WTC11 (cell line): ENCODE measurements around the gene NUP214. TPM values are rescaled to one million over a fixed set of nuclear protein-coding genes. Genes with fewer than 3 reads are reported as not detected.

ENCODE experiments used
- ATAC-seq: fragments of 200-7000 bp; cut with Tn5 transposase; 2 replicates; pipeline ENCODE4 v1.10.0; 2021; ENCODE audit warnings: mild to moderate bottlenecking, moderate library complexity
- CTCF ChIA-PET: fragments of 300-600 bp; sonication (Branson Sonifier 250); formaldehyde crosslinking; loops from one replicate; lab custom pipeline; 2021; ENCODE audit warnings: antibody characterized with exemption; lab: Charles Lee
- POLR2A ChIA-PET: fragments of 350-600 bp; sonication (Branson Sonifier 250); formaldehyde crosslinking; loops from one replicate; lab custom pipeline; 2021; ENCODE audit warnings: antibody characterized with exemption; lab: Charles Lee
- DNase-seq: peaks from one replicate; pipeline ENCODE4 v3.0.0; 2021; ENCODE audit warnings: low spot score
- H3K27ac Mint-ChIP-seq: 2 replicates; pipeline ENCODE4 v1.8.0; 2021; ENCODE audit warnings: mixed read lengths
- H3K27me3 Mint-ChIP-seq: 2 replicates; pipeline ENCODE4 v1.8.0; 2021; ENCODE audit warnings: low read depth, mild to moderate bottlenecking, moderate library complexity, mixed read lengths
- H3K36me3 Mint-ChIP-seq: 2 replicates; pipeline ENCODE4 v1.8.0; 2021; ENCODE audit warnings: mixed read lengths
- H3K4me1 Mint-ChIP-seq: 2 replicates; pipeline ENCODE4 v1.8.0; 2022; ENCODE audit warnings: mixed read lengths
- H3K4me3 Mint-ChIP-seq: 2 replicates; pipeline ENCODE4 v1.8.0; 2021; ENCODE audit warnings: mild to moderate bottlenecking, moderate library complexity, mixed read lengths
- H3K9me3 Mint-ChIP-seq: 2 replicates; pipeline ENCODE4 v1.8.0; 2021; ENCODE audit warnings: mixed read lengths
- ETV6 ChIP-seq: sonication (generic); formaldehyde crosslinking; IDR thresholded peaks from 2 replicates; pipeline ENCODE4 v1.8.1; 2022; ENCODE audit warnings: mild to moderate bottlenecking, missing genetic modification reagents
- FOXJ3 ChIP-seq: sonication (generic); formaldehyde crosslinking; IDR thresholded peaks from 2 replicates; pipeline ENCODE4 v1.9.0; 2021; ENCODE audit warnings: missing genetic modification reagents, mild to moderate bottlenecking, borderline replicate concordance
- GTF2I ChIP-seq: fragments of 250-450 bp; sonication (Bioruptor Pico); conservative IDR thresholded peaks from 2 replicates; pipeline ENCODE4 v1.4.0; 2021; ENCODE audit warnings: mild to moderate bottlenecking
- IRF2 ChIP-seq: sonication (generic); formaldehyde crosslinking; IDR thresholded peaks from 2 replicates; pipeline ENCODE4 v1.8.0; 2022; ENCODE audit warnings: low read depth, missing genetic modification reagents, borderline replicate concordance
- MYBL2 ChIP-seq: sonication (generic); formaldehyde crosslinking; IDR thresholded peaks from 2 replicates; pipeline ENCODE4 v1.8.1; 2023; ENCODE audit warnings: mild to moderate bottlenecking, moderate library complexity, missing genetic modification reagents
- NFATC4 ChIP-seq: fragments of 250-450 bp; sonication (Bioruptor Pico); IDR thresholded peaks from 2 replicates; pipeline ENCODE4 v1.9.0; 2021; ENCODE audit warnings: mild to moderate bottlenecking
- NFE2L1 ChIP-seq: sonication (generic); formaldehyde crosslinking; IDR thresholded peaks from 2 replicates; pipeline ENCODE4 v1.8.1; 2023; ENCODE audit warnings: missing genetic modification reagents
- NR1H2 ChIP-seq: sonication (generic); formaldehyde crosslinking; IDR thresholded peaks from 2 replicates; pipeline ENCODE4 v1.9.0; 2021; ENCODE audit warnings: mild to moderate bottlenecking, moderate library complexity, missing genetic modification reagents
- RELA ChIP-seq: sonication (generic); formaldehyde crosslinking; IDR thresholded peaks from 2 replicates; pipeline ENCODE4 v1.8.1; 2022; ENCODE audit warnings: missing genetic modification reagents, mild to moderate bottlenecking, borderline replicate concordance
- SMAD3 ChIP-seq: sonication (generic); formaldehyde crosslinking; IDR thresholded peaks from 2 replicates; pipeline ENCODE4 v1.8.0; 2022; ENCODE audit warnings: missing genetic modification reagents, mild to moderate bottlenecking, borderline replicate concordance
- SP1 ChIP-seq: sonication (generic); formaldehyde crosslinking; conservative IDR thresholded peaks from 2 replicates; pipeline ENCODE4 v1.8.1; 2022; ENCODE audit warnings: missing genetic modification reagents
- TP53 ChIP-seq: sonication (generic); formaldehyde crosslinking; IDR thresholded peaks from 2 replicates; pipeline ENCODE4 v1.8.1; 2023; ENCODE audit warnings: mild to moderate bottlenecking, missing genetic modification reagents
- ZNF219 ChIP-seq: sonication (generic); formaldehyde crosslinking; IDR thresholded peaks from 2 replicates; pipeline ENCODE4 v1.8.0; 2023; ENCODE audit warnings: missing genetic modification reagents, mild to moderate bottlenecking, borderline replicate concordance
- ZNF317 ChIP-seq: sonication (generic); formaldehyde crosslinking; IDR thresholded peaks from 2 replicates; pipeline ENCODE4 v1.8.1; 2023; ENCODE audit warnings: low read depth, mild to moderate bottlenecking, moderate library complexity, missing genetic modification reagents, borderline replicate concordance
- total RNA-seq: library from RNA; stranded (reverse); gene quantifications from 3 replicates; pipeline ENCODE4 v1.2.3, GENCODE V29; 2021
- TF ChIP-seq, protein P1 (sequence below): sonication (generic); formaldehyde crosslinking; IDR thresholded peaks from 2 replicates; pipeline ENCODE4 v1.8.1; 2022; ENCODE audit warnings: low read depth, mild to moderate bottlenecking, moderate library complexity, missing genetic modification reagents, borderline replicate concordance
- TF ChIP-seq, protein P2 (sequence below): sonication (generic); formaldehyde crosslinking; IDR thresholded peaks from 2 replicates; pipeline ENCODE4 v1.8.1; 2023; ENCODE audit warnings: mild to moderate bottlenecking, missing genetic modification reagents
- TF ChIP-seq, protein P3 (sequence below): sonication (generic); formaldehyde crosslinking; IDR thresholded peaks from 2 replicates; pipeline ENCODE4 v1.8.1; 2023; ENCODE audit warnings: mild to moderate bottlenecking, missing genetic modification reagents, moderate library complexity
- TF ChIP-seq, protein P4 (sequence below): fragments of 250-450 bp; sonication (Bioruptor Pico); IDR thresholded peaks from 2 replicates; pipeline ENCODE4 v2.1.2; 2022; ENCODE audit warnings: mild to moderate bottlenecking, moderate library complexity
- TF ChIP-seq, protein P5 (sequence below): sonication (generic); formaldehyde crosslinking; IDR thresholded peaks from 2 replicates; pipeline ENCODE4 v1.8.1; 2023; ENCODE audit warnings: mild to moderate bottlenecking, missing genetic modification reagents
- TF ChIP-seq, protein P6 (sequence below): fragments of 250-450 bp; sonication (Bioruptor Pico); IDR thresholded peaks from 2 replicates; pipeline ENCODE4 v1.9.0; 2021; ENCODE audit warnings: moderate library complexity, mild to moderate bottlenecking, inconsistent platforms, borderline replicate concordance
- TF ChIP-seq, protein P7 (sequence below): sonication (generic); formaldehyde crosslinking; IDR thresholded peaks from 2 replicates; pipeline ENCODE4 v1.8.1; 2022; ENCODE audit warnings: missing genetic modification reagents, borderline replicate concordance
- TF ChIP-seq, protein P8 (sequence below): fragments of 250-450 bp; sonication (Bioruptor Pico); IDR thresholded peaks from 2 replicates; pipeline ENCODE4 v1.9.0; 2021; ENCODE audit warnings: mild to moderate bottlenecking
- TF ChIP-seq, protein P9 (sequence below): fragments of 250-450 bp; sonication (Bioruptor Pico); IDR thresholded peaks from 2 replicates; pipeline ENCODE4 v1.9.0; 2021; ENCODE audit warnings: mild to moderate bottlenecking

NUP214 gene
- total RNA-seq, 1 experiment from 2014 or later: 41.8 TPM

DNA sequence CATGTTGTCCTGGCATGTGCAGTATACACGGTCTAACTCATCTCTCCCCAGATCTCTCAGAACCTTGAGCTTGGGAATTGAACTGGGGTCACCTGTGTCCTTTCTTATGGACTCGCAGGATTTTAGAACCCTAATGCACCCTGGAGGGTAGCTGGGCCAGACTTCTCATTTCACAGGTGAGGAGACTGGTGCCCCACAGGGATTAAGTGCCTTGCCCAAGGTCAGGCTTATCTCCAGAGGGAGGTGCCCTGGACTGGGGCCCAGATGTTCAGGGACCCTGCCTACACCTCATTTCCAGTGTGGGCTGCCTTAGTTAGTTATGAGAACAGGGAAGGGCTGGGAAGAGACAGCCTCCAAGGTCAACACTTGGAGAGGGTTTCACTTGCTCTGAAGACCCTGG lies 4.0 kb upstream of the NUP214 start:
- POLR2A ChIA-PET: no interaction called here
- TF ChIP-seq SP1 (no peak), FOXJ3 (CRISPR knock-in tag) (no peak), TP53 (CRISPR knock-in tag) (no peak), SMAD3 (CRISPR knock-in tag) (no peak), GTF2I (CRISPR knock-in tag) (no peak), IRF2 (CRISPR knock-in tag) (no peak), ZNF219 (CRISPR knock-in tag) (no peak), NFE2L1 (CRISPR knock-in tag) (no peak), NFATC4 (no peak), NR1H2 (no peak), MYBL2 (CRISPR knock-in tag) (no peak)
- TF ChIP-seq, protein P1, sequence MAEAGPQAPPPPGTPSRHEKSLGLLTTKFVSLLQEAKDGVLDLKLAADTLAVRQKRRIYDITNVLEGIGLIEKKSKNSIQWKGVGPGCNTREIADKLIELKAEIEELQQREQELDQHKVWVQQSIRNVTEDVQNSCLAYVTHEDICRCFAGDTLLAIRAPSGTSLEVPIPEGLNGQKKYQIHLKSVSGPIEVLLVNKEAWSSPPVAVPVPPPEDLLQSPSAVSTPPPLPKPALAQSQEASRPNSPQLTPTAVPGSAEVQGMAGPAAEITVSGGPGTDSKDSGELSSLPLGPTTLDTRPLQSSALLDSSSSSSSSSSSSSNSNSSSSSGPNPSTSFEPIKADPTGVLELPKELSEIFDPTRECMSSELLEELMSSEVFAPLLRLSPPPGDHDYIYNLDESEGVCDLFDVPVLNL: no peak
- TF ChIP-seq, protein P2, sequence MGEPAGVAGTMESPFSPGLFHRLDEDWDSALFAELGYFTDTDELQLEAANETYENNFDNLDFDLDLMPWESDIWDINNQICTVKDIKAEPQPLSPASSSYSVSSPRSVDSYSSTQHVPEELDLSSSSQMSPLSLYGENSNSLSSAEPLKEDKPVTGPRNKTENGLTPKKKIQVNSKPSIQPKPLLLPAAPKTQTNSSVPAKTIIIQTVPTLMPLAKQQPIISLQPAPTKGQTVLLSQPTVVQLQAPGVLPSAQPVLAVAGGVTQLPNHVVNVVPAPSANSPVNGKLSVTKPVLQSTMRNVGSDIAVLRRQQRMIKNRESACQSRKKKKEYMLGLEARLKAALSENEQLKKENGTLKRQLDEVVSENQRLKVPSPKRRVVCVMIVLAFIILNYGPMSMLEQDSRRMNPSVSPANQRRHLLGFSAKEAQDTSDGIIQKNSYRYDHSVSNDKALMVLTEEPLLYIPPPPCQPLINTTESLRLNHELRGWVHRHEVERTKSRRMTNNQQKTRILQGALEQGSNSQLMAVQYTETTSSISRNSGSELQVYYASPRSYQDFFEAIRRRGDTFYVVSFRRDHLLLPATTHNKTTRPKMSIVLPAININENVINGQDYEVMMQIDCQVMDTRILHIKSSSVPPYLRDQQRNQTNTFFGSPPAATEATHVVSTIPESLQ (CRISPR knock-in tag): no peak
- TF ChIP-seq, protein P3, sequence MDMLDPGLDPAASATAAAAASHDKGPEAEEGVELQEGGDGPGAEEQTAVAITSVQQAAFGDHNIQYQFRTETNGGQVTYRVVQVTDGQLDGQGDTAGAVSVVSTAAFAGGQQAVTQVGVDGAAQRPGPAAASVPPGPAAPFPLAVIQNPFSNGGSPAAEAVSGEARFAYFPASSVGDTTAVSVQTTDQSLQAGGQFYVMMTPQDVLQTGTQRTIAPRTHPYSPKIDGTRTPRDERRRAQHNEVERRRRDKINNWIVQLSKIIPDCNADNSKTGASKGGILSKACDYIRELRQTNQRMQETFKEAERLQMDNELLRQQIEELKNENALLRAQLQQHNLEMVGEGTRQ (CRISPR knock-in tag): no peak
- no peaks in the 10 kb centered on the region for H3K9me3 Mint-ChIP-seq
- ATAC-seq (no peak), DNase-seq (no peak)
- CTCF ChIA-PET: no interaction called here
- no peak overlapping the region for H3K27ac Mint-ChIP-seq
- no peak overlapping the region for H3K4me3 Mint-ChIP-seq
- H3K36me3 Mint-ChIP-seq: peaks cover 39% of the 10 kb centered on the region
- peaks cover 9% of the 10 kb centered on the region for H3K4me1 Mint-ChIP-seq
- peaks cover 3% of the 10 kb centered on the region; the same call in 1 of the 2 replicates for H3K27me3 Mint-ChIP-seq

DNA sequence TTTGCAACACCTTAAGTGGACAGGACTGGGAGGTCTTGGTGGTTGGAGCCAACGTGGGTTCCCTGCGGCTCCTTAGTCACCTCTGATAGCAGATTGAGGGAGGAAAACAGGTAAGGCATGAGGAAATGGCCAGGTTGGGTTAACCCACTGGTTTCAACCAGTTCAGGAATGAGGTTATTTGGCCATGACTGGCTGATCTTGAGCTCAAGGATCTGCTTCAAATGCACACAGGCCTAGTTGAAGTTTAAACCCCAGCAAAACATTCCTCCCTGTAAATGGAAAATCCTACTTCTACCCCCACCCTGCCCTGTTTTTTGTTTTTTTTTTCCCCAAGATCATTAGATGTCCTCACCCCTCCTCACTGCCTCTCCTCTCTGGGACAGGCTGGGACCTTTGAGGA lies 3.2 kb upstream of the NUP214 start:
- POLR2A ChIA-PET: no interaction called here
- CTCF ChIA-PET: no interaction called here
- no peak overlapping the region for H3K4me3 Mint-ChIP-seq
- H3K27me3 Mint-ChIP-seq: peaks cover 3% of the 10 kb centered on the region; the same call in 1 of the 2 replicates
- no peaks in the 10 kb centered on the region for H3K9me3 Mint-ChIP-seq
- H3K4me1 Mint-ChIP-seq: peaks cover 10% of the 10 kb centered on the region
- TF ChIP-seq, protein P4, sequence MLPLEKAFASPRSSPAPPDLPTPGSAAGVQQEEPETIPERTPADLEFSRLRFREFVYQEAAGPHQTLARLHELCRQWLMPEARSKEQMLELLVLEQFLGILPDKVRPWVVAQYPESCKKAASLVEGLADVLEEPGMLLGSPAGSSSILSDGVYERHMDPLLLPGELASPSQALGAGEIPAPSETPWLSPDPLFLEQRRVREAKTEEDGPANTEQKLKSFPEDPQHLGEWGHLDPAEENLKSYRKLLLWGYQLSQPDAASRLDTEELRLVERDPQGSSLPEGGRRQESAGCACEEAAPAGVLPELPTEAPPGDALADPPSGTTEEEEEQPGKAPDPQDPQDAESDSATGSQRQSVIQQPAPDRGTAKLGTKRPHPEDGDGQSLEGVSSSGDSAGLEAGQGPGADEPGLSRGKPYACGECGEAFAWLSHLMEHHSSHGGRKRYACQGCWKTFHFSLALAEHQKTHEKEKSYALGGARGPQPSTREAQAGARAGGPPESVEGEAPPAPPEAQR (CRISPR knock-in tag): no peak
- TF ChIP-seq, protein P5, sequence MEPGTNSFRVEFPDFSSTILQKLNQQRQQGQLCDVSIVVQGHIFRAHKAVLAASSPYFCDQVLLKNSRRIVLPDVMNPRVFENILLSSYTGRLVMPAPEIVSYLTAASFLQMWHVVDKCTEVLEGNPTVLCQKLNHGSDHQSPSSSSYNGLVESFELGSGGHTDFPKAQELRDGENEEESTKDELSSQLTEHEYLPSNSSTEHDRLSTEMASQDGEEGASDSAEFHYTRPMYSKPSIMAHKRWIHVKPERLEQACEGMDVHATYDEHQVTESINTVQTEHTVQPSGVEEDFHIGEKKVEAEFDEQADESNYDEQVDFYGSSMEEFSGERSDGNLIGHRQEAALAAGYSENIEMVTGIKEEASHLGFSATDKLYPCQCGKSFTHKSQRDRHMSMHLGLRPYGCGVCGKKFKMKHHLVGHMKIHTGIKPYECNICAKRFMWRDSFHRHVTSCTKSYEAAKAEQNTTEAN (CRISPR knock-in tag): no peak
- TF ChIP-seq ZNF317 (CRISPR knock-in tag) (no peak), ETV6 (no peak), RELA (CRISPR knock-in tag) (no peak), ZNF219 (CRISPR knock-in tag) (no peak)
- TF ChIP-seq, protein P6, sequence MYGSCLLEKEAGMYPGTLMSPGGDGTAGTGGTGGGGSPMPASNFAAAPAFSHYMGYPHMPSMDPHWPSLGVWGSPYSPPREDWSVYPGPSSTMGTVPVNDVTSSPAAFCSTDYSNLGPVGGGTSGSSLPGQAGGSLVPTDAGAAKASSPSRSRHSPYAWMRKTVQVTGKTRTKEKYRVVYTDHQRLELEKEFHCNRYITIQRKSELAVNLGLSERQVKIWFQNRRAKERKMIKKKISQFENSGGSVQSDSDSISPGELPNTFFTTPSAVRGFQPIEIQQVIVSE (CRISPR knock-in tag): no peak
- TF ChIP-seq, protein P7, sequence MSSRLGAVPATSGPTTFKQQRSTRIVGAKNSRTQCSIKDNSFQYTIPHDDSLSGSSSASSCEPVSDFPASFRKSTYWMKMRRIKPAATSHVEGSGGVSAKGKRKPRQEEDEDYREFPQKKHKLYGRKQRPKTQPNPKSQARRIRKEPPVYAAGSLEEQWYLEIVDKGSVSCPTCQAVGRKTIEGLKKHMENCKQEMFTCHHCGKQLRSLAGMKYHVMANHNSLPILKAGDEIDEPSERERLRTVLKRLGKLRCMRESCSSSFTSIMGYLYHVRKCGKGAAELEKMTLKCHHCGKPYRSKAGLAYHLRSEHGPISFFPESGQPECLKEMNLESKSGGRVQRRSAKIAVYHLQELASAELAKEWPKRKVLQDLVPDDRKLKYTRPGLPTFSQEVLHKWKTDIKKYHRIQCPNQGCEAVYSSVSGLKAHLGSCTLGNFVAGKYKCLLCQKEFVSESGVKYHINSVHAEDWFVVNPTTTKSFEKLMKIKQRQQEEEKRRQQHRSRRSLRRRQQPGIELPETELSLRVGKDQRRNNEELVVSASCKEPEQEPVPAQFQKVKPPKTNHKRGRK: no peak
- TF ChIP-seq, protein P8, sequence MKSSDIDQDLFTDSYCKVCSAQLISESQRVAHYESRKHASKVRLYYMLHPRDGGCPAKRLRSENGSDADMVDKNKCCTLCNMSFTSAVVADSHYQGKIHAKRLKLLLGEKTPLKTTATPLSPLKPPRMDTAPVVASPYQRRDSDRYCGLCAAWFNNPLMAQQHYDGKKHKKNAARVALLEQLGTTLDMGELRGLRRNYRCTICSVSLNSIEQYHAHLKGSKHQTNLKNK: no peak
- TF ChIP-seq, protein P9, sequence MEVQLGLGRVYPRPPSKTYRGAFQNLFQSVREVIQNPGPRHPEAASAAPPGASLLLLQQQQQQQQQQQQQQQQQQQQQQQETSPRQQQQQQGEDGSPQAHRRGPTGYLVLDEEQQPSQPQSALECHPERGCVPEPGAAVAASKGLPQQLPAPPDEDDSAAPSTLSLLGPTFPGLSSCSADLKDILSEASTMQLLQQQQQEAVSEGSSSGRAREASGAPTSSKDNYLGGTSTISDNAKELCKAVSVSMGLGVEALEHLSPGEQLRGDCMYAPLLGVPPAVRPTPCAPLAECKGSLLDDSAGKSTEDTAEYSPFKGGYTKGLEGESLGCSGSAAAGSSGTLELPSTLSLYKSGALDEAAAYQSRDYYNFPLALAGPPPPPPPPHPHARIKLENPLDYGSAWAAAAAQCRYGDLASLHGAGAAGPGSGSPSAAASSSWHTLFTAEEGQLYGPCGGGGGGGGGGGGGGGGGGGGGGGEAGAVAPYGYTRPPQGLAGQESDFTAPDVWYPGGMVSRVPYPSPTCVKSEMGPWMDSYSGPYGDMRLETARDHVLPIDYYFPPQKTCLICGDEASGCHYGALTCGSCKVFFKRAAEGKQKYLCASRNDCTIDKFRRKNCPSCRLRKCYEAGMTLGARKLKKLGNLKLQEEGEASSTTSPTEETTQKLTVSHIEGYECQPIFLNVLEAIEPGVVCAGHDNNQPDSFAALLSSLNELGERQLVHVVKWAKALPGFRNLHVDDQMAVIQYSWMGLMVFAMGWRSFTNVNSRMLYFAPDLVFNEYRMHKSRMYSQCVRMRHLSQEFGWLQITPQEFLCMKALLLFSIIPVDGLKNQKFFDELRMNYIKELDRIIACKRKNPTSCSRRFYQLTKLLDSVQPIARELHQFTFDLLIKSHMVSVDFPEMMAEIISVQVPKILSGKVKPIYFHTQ (CRISPR knock-in tag): no peak
- DNase-seq: no peak
- H3K27ac Mint-ChIP-seq: no peak overlapping the region
- H3K36me3 Mint-ChIP-seq: peaks cover 37% of the 10 kb centered on the region
- ATAC-seq: no peak
